NCI-H510A treated with DMSO at 0.1 percent for 48 hours (cell line): ENCODE data around the gene PDLIM1.

Experiments
- DNase-seq: peaks from one replicate; lab custom pipeline; 2025; lab: John Stamatoyannopoulos, UW

PDLIM1 gene

GRCh38 chr10:95288303-95288702 lies 2.5 kb downstream of the PDLIM1 start:
- no peak for DNase-seq

GRCh38 chr10:95287281-95287680 lies 3.5 kb downstream of the PDLIM1 start:
- DNase-seq: no peak

GRCh38 chr10:95286707-95287106 lies 4.1 kb downstream of the PDLIM1 start:
- DNase-seq: no peak

GRCh38 chr10:95285556-95285955 lies 5.2 kb downstream of the PDLIM1 start:
- no peak for DNase-seq

GRCh38 chr10:95284807-95285206 lies 6.0 kb downstream of the PDLIM1 start:
- no peak for DNase-seq

GRCh38 chr10:95282107-95282506 lies 8.7 kb downstream of the PDLIM1 start:
- no peak for DNase-seq

- DNase-seq: no peak
These were observed 9.6 kb downstream of the PDLIM1 start for GRCh38 chr10:95281206-95281605.

- no peak for DNase-seq
These were observed 10.2 kb downstream of the PDLIM1 start for GRCh38 chr10:95280637-95281036.

GRCh38 chr10:95279042-95279820 lies 11.6 kb downstream of the PDLIM1 start:
- no peak for DNase-seq

- DNase-seq: no peak
These were observed 12.5 kb downstream of the PDLIM1 start for GRCh38 chr10:95278061-95278988.

- no peak for DNase-seq
These were observed 13.2 kb downstream of the PDLIM1 start for GRCh38 chr10:95277614-95278013.

- no peak for DNase-seq
These were observed 13.6 kb downstream of the PDLIM1 start for GRCh38 chr10:95277201-95277570.

GRCh38 chr10:95276367-95277200 lies 14.2 kb downstream of the PDLIM1 start:
- DNase-seq: no peak

GRCh38 chr10:95275726-95276366 lies 15.0 kb downstream of the PDLIM1 start:
- no peak for DNase-seq

GRCh38 chr10:95273393-95274312 lies 17.1 kb downstream of the PDLIM1 start:
- DNase-seq: no peak

- no peak for DNase-seq
These were observed 22.4 kb downstream of the PDLIM1 start for GRCh38 chr10:95268438-95268837.

GRCh38 chr10:95267251-95267650 lies 23.6 kb downstream of the PDLIM1 start:
- DNase-seq: no peak

GRCh38 chr10:95266674-95267095 lies 24.1 kb downstream of the PDLIM1 start:
- DNase-seq: no peak

- DNase-seq: no peak
These were observed 25.2 kb downstream of the PDLIM1 start for GRCh38 chr10:95265572-95265971.

GRCh38 chr10:95264227-95265051 lies 26.4 kb downstream of the PDLIM1 start:
- peak; percentile 51 for DNase-seq
